NT2/D1 (cell line): Measurements from ENCODE around the gene UACA.

ENCODE experiments used
- SUZ12 ChIP-seq: IDR thresholded peaks from 2 replicates; pipeline ENCODE4 v1.6.1; 2011; ENCODE audit not compliant: insufficient read length, insufficient read depth; ENCODE audit errors: extremely low read depth
- YY1 ChIP-seq: IDR thresholded peaks from 2 replicates; pipeline ENCODE4 v1.6.1; 2011; ENCODE audit not compliant: insufficient read length, insufficient read depth
- ZNF274 ChIP-seq: IDR thresholded peaks from 2 replicates; pipeline ENCODE4 v1.6.1; 2011; ENCODE audit warnings: mild to moderate bottlenecking, low read depth, low read length

- TF ChIP-seq YY1 (no peak), ZNF274 (no peak), SUZ12 (no peak)
Measured at GRCh38 chr15:70789213-70789612, 25.9 kb upstream of the UACA start.
